ENCODE data around the gene USP7.
A peak's percentile ranks its signal among the peaks of the same experiment; 100 is the strongest.
"Not testable (repeated sequence)": the region's sequence is repeated elsewhere in the genome, so short reads cannot be mapped to it uniquely, and the experiment has no call there.

The USP7 gene

DNA sequence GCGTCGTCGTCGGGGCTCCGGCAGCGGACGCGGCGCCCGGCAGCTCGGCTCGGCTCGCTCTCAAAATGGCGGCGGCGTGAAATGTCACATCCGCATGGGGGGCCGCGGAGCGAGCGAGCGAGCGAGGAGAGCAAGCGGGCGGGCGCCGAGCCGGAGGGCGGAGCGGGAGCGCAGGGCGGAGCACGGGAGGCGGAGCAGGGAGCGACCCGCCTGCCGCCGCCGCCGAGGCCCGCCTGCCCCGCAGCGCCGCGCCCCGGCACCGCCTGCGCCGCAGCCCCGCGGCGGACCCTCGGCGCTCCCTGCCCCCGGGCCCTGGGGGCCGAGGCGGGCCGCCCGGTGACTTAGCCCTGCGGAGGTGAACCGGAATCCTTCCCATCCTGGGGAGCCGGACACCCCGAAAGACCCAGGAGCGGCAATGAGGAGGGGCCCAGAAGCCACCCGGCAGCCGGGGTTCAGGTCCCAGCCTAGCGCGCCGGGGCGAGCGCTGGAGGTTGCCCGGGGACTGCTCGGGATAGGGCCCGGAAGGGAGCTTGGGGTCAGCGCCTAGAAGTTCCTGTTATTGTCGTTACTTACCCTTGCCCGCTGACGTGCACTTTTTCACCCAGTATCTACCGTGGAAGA, at the start of gene USP7:
TSS of gene USP7 (minus strand) at position 86 of the 621 bp plus-strand sequence. CDS start 621 bp downstream, outside the sequence.
- DNase-seq = peak; percentile 95

DNA sequence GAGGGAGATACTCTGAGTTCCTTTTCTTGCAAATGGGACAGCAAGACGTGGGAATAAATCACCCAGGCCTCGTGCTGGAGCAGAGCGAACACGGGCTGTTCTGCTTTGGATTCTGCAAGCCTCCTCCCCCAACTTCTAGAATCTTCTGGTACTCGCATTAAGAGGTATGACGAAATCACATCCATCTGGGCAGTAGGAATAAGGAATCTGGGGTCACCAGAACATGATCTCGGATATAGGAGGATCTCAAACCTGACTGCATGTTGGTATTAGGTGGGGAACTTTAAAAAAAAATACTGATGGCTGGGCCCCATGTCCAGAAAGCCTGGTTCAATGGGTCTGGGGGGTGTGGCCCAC, 49.8 kb upstream of the USP7 start:
- DNase-seq = no peak

DNA sequence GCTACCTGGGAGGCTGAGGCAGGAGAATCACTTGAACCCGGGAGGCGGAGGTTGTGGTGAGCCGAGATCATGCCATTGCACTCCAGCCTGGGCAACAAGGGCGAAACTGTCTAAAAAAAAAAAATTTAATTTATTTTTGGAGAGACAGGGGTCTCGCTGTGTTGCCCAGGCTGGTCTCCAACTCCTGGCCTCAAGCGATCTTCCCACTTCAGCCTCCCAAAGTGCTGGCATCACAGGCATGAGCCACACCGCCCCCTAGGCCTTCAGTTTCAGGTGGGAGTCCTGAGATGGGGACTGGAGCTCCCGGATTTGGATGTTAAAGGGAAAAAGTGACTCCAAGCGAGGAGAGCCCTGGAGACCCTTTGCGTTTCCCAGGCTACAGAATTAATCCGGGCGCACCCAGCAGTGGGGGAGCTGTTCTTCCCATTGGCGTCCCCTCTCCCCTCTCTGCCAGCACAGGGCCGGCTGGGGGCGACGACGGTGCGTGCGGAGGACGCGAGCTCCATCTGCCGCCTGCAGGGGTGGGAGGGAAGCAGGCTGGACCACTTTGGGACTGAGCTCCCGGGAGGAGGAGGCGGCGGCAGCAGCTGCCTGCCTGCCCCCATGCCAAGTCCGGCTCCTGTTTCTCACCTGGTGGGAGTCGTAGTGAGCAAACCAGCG, 49.3 kb upstream of the USP7 start:
- peak; percentile 19 for DNase-seq

DNA sequence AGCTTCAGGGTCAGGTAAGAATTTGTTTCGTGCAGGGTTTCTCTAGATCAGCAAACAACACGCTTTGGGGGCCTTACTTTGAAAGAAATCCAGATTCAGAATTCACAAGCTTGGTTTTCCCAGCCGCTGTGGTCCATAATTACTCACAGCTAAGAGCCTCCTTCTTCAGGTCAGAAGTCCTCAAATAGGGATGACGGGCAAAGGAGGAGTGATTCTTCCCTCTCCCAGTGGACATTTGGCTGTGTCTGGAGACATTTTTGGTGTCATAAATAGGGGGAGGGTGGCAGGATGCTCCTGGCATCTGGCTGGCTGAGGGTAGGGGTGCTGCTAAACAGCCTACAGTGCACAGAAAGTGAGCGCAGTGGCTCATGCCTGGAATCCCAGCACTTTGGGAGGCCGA, 48.6 kb upstream of the USP7 start:
- DNase-seq = no peak

DNA sequence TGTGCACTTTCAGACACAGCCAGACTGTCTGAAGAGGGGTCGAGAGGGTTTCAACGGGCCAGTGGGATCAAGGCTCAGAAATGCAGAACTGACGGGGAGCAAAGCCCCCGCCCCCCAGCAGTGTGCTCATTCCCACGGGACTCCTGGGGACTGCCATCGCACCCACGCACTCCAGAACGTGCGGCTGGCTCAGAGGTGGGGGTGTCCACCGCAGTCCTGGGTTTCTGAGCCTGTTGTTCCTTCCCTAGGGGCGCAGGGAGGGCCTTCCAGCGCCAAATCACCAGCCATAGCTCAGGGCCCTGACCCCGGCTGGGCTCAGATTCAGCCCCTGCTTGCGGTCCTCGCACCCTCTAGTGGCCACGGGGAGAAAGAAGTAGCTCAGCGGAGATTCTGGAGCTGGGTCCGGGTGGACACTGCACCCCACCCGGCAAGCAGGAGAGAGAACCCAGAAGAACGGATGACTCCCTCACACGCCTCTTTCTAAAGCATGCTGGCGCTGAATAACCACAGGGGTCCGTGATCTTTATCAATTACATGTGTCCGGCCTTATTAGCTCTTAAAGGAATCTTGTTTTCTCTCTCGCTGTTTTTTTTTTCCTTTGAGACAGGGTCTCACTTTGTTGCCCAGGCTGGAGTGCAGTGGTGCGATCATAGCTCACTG, 45.0 kb upstream of the USP7 start:
- DNase-seq = peak; percentile 82

DNA sequence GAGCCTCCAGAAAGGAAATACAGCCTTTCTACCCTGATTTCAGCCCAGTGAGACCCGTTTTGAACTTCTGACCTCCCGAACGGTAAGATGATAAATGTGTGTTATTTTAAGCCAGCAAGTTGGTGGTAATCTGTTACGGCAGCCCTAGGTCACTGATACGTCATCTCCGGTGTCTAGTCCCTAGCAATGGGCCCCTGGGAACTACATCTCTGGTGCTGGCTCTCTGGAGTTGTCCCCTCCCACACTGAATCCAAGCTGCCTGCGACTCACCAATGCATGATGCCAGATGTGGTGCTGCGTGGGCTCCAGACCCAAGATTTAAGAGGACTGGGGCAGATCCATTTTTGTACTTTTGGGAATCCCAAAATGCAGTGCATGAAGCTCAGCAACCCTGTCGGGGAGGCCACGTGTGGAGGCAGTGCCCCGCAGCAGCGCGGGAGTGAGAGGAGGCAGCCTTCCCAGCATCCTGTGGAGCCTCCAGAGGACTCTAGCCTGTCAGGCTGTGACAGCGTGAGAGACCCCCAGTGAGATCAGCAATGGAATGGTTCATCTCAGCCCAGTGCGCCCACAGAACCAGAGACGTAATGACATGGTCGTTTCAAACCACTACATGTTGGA, 43.6 kb upstream of the USP7 start:
- DNase-seq = no peak

DNA sequence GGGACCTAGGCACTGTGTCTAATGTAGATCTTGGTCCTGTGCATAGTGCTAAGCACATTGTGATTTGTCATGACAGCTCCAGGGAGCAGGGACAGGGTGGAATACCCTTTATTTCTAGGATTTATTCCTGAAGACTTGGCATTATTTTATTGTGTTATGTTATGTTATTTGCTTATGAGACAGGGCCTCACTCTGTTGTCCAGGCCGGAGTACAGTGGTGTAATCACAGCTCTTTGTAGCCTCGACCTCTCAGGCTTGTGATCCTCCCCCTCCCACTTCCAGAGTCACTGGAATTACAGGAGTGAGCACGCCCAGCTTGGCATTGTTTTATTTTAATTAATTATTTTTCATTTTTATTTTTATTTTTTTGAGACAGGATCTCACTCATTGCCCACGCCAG, 40.5 kb upstream of the USP7 start:
- no peak for DNase-seq

DNA sequence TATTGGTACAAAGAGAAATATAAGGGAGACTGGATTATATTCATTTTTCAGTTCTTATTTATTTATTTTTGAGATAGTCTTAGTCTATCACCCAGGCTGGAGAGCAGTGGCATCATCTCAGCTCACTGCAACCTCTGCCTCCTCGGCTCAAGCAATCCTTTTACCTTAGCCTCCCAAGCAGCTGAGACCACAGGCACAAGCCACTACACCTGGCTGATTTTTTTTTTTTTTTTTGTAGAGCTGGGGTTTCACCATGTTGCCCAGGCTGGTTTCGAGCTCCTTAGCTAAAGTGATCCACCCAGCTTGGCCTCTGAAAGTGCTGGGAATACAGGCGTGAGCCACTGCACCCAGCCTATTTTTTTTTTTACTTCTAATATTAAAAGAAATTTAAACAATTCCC, 40.1 kb upstream of the USP7 start:
- DNase-seq = no peak

DNA sequence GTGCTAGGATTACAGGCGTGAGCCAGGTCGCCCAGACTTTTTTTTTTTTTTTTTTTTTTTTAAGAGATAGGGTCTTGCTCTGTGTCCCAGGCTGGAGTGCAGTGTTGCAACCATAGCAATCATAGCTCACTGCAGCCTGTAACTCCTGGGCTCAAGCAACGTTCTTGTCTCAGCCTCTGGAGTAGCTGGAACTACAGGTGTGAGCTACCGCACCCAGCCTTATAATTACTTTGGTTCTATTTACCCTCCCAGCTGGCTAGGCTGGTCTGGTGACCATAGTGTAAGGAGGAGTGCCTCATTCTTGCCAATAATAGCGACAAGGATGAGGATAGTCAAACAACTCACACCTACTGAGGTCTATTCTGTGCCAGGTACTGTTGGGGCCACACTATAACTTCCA, 39.6 kb upstream of the USP7 start:
- DNase-seq = no peak

DNA sequence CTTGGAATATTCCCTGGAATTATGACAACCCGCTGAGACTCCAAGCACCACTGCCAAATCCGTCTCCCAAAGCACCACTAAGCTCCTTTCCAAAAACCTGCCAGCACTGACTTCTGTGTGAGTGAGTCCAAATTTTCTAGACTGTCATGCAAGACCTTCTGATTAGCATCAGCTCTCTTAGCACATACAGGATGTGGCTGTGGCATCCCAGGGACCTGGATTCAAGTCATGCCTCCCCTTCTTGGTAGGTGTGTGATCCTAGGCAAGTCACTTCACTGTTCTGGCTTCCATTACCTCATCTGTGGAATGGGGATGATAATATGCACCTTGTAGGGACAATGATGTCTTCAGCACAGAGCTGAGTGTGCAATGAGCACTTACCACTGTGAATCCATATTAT, 38.3 kb upstream of the USP7 start:
- DNase-seq = no peak

DNA sequence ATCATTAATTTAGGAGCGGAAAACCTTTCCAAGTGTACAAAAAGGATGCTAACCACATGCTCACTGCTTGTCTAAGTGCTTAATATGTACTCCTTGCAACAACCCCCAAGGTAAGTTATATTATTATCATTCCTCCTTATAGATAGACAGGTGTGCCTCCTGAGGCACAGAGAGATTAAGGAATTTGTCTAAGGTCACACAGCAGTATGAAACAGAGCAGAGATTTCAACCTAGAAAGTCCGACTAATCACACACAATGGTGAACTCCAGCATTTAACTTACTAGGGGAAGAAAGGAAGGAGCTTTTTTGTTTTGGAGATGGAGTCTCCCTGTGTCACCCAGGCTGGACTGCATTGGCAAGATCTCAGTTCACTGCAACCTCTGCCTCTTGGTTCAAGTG, 37.0 kb upstream of the USP7 start:
- DNase-seq = no peak

DNA sequence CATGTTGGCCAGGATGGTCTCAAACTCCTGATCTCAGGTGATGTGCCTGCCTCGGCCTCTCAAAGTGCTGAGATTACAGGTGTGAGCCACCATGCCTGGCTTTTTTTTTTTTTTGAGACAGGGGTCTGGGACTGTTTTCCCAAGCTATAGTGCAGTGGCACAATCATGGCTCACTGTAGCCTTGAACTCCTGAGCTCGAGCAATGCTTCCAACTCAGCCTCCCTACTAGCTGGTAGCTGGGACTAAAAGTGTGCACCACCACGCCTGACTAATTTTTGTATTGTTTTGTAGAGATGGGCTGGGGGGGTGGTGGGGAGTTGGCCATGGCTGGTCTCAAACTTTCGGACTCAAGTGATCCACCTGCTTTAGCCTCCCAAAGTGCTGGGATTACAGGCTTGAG, 36.1 kb upstream of the USP7 start:
- no peak for DNase-seq

DNA sequence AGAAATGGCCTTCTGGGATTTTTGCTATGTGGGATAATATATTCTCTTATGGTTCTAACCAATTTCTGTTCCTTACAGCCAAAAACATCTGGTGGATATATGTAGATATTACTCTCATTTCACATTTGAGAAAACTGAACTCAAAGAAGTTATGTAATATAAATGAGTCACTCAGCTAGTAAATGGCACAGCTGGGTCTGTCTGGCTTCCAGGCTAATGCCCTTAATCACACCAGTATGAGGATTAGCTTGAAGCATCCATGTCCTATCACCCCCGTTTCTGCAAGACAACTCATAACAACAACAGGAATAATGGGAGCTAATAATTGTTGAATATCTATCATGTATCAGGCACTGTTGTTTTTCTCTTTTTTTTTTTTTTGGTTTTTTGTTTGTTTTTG, 34.4 kb upstream of the USP7 start:
- no peak for DNase-seq

DNA sequence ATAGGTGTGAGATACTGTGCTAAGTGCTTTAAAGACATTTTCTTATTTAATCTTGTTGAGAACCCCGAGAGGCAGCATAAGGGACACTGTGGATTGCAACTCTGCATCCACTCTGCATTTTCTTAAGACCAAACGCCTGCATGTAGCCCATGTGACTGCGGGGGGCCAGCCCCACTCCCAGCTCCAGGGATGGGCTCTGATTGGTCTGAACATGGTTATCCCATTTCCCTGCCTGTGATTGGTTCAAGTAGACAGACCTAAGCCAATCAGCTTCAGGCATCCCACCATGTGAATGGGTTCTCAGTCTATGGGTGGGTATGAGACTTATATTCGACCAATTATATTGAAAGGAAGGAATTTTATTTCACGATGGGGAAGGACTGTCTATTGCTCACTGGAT, 33.2 kb upstream of the USP7 start:
- DNase-seq = no peak

DNA sequence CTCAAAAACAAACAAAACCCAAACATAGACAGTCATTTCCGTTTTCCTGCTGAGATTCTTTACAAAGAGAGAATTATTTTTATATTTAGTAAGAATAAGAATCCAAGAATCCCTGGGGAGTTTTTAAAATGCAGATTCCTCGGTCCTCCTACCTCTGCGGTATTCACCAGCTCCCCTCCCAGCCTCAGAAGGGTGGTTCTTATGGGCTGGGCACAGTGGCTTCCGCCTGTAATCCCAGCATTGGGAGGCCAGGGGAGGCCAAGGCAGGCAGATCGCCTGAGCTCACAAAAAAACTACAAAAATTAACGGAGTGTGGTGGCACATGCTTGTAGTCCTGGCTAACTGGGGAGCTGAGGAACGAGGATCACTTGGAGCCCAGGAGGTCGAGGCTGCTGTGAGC, 26.7 kb upstream of the USP7 start:
- no peak for DNase-seq

DNA sequence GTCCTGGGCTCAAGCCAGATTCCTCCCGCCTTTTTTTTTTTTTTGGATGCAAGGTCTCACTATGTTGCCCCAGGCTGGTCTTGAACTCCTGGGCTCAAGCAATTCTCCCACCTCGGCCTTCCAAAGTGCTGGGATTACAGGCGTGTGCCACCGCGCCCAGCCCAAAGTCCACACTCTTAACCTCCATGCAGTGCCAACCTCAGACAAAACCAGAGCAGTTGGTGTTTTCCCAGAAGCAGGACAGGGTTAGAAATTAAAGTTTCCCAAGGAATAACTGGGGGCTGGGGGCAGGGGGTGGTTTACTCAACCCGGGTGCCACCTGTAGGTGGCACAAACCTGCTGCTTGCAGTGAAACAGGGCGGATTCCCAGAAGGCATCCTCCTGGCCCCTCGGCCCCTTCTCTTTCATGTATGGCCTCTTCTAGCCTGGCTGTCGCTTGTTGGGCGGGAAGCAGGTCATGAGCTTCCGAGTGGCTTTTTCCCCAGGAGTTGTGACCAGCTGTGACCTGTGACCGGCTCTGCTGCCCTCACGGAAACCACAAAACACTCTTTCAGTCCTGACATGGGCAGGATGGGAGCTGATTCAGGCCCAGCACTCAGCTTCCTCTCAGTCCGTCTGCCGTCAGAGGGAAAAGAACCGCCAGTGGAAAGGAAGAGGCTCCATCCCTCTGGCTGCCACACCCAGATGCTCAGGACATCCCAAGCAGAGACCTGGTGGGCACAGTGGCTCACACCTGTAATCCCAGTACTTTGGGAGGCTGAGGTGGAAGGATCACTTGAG, 25.6 kb upstream of the USP7 start:
- no peak for DNase-seq

DNA sequence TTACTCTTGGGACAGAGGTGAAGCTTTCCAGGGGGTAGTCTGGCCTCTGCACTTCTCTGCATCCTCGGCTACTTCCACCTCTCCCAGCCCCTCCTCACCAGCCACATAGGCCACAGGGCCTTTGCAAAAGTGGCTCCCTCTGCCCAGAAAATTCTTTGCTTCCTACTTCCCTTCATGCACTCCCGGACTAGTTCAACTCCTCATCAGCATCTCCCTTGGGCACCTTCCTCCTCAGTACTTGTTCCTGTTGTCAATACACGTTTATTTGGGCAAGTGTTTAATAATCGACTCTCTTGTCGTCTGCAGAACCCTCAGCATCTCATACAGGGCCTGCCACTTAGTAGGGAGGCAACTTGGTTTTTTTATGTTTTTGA, 23.1 kb upstream of the USP7 start:
- no peak for DNase-seq

DNA sequence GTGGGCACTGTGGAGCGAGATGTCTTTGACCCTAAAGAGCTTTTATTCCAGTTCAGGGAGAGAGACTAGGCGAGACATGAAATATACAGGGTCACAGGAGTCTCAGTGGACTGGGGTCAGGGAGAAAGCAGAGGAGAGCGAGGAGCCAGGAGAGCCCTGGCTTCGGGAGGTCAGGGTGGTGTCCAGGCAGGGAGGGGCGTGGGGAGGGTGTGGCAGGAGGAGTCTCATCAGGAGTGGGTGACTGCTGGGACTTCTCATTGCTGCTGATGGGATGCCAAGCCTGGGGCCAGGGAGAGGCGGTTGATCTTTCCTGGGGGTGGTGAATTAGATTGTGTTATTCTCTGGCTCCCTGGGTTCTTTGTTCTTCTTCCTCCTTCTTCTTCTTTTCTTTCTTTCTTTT, 22.4 kb upstream of the USP7 start:
- DNase-seq = no peak

DNA sequence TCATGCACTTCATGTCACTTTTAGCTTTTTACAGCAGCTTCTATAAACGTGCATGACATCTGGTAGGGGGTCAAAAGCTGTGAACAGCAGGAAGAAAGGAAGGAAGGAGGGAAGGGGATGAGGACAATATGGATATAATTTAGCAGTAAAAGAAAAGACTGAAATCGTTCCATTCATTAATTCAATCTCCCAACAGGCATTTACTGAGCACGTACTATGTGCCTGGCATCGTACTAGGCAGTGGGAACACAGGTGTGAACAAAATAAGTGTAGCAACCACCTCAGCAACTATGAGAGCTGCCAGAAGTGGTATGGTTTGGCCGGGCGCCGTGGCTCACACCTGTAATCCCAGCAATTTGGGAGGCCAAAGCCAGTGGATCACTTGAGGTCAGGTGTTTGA, 19.1 kb upstream of the USP7 start:
- no peak for DNase-seq

DNA sequence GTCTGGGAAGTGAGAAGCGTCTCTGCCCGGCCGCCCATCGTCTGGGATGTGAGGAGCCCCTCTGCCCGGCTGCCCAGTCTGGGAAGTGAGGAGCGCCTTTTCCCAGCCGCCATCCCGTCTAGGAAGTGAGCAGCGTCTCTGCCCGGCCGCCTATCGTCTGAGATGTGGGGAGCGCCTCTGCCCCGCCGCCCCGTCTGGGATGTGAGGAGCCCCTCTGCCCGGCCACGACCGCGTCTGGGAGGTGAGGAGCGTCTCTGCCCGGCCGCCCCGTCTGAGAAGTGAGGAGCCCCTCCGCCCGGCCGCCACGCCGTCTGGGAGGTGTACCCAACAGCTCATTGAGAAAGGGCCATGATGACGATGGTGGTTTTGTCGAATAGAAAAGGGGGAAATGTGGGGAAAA, 18.2 kb upstream of the USP7 start:
- DNase-seq = not testable (repeated sequence)

DNA sequence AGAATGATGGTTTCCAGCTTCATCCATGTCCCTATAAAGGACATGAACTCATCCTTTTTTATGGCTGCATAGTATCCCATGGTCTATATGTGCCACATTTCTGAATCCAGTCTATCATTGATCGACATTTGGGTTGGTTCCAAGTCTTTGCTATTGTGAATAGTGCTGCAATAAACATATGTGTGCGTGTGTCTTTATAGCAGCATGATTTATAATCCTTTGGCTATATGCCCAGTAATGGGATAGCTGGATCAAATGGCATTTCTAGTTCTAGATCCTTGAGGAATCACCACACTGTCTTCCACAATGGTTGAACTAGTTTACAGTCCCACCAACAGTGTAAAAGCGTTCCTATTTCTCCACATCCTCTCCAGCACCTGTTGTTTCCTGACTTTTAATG, 12.5 kb upstream of the USP7 start:
- DNase-seq = not testable (repeated sequence)

DNA sequence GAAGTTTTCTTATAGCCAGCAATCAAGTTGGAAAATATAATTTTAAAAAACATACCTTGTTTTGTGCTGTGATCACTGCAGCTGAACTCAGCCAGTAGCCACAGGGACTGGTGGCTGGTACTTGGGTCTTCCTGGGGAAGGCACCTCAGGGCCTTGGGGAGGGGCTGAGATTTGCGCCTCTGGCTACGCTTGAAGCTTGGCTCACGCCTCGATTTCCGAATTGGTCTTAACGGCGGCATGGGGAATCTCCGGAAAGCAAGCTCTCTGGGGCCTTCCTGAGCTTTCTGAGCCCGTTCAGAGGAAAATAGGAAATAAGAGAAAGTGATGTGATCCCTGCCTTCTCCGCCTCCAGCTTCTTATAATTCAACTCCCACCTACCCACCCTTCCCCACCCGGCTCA, 11.3 kb upstream of the USP7 start:
- no peak for DNase-seq

DNA sequence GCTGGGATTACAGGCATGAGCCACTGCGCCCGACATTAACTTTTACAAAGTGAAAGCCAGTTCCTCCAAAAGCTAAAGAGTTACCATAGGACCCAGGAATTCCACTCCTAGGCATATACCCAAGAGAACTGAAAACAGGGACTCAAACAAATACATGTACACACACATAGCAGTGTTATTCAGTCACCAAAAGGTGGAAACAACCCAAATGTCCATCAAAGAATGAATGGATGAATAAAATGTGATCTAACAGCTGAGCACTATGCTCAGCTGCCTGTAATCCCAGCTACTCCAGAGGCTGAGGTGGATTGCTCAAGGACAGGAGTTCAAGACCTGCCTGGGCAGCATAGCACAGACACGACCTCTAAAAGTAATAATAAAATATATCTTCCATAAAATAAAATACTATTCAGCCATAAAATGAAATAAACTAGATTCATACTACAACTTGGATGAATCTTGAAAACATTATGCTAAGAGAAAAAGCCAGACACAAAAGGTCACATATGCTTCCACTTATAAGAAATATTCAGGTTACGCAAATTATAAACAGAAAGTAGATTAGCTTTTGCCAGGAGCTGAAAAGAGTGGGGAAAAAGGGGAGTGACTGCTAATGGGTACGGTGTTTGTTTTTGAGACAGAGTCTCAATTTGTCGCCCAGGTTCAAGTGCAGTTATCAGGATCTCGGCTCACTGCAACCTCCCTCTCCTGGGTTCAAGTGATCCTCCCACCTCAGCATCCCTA, 9.3 kb upstream of the USP7 start:
- no peak for DNase-seq

All from stimulated activated CD4-positive, alpha-beta T cell treated with anti-CD3 and anti-CD28 coated beads, Interleukin-15, amount 100 ng/mL, for 24 hours (primary cell).